Trophoblast cell (in vitro differentiated cells and primary cell): ENCODE measurements around the gene USPL1.

Experiments
- DNase-seq, 2 donors: peaks; one replicate each; pipeline ENCODE4 v3.0.0-alpha.2; 2016
- H2AFZ ChIP-seq: 2 replicates; pipeline ENCODE4 v1.6.1; 2013; ENCODE audit warnings: low read length, moderate library complexity, mild to moderate bottlenecking; ENCODE audit not compliant: insufficient read depth, poor library complexity
- H2AK5ac ChIP-seq: 2 replicates; pipeline ENCODE4 v1.6.1; 2013; ENCODE audit warnings: mild to moderate bottlenecking, low read length
- H2BK120ac ChIP-seq: 2 replicates; pipeline ENCODE4 v1.6.1; 2013; ENCODE audit warnings: low read length, mild to moderate bottlenecking, moderate library complexity; ENCODE audit not compliant: insufficient read depth, poor library complexity
- H2BK12ac ChIP-seq: 2 replicates; pipeline ENCODE4 v1.6.1; 2013; ENCODE audit warnings: mild to moderate bottlenecking, low read length, moderate library complexity
- H2BK5ac ChIP-seq: 2 replicates; pipeline ENCODE4 v1.6.1; 2013; ENCODE audit warnings: low read length, low read depth, moderate library complexity, mild to moderate bottlenecking; ENCODE audit not compliant: poor library complexity
- H3K14ac ChIP-seq: 2 replicates; pipeline ENCODE4 v1.6.1; 2013; ENCODE audit warnings: mild to moderate bottlenecking, low read length
- H3K18ac ChIP-seq: 2 replicates; pipeline ENCODE4 v1.6.1; 2013; ENCODE audit warnings: mild to moderate bottlenecking, low read length
- H3K23ac ChIP-seq: 2 replicates; pipeline ENCODE4 v1.6.1; 2013; ENCODE audit warnings: low read length
- H3K27ac ChIP-seq: 2 replicates; pipeline ENCODE4 v1.5.1; 2013; ENCODE audit warnings: low read depth, mild to moderate bottlenecking, inconsistent platforms, low read length, moderate library complexity
- H3K27me3 ChIP-seq: 2 replicates; pipeline ENCODE4 v1.6.1; 2013; ENCODE audit warnings: inconsistent platforms, mild to moderate bottlenecking, low read length, moderate library complexity; ENCODE audit not compliant: insufficient read depth
- H3K36me3 ChIP-seq, 2 experiments: 1 replicate in 1 of 2; 2 replicates in 1 of 2; pipeline ENCODE4 v1.6.1; 2013; ENCODE audit warnings: low read length in 2 of 2, mild to moderate bottlenecking in 2 of 2, moderate library complexity in 1 of 2; ENCODE audit not compliant: insufficient read depth in 2 of 2, control insufficient read depth in 1 of 2
- H3K4ac ChIP-seq: 2 replicates; pipeline ENCODE4 v1.6.1; 2013; ENCODE audit warnings: low read depth, mild to moderate bottlenecking, low read length, moderate library complexity
- H3K4me1 ChIP-seq, 2 experiments: 1 replicate in 1 of 2; 2 replicates in 1 of 2; pipeline ENCODE4 v1.6.1; 2013; ENCODE audit warnings: low read length in 2 of 2, mild to moderate bottlenecking in 2 of 2, moderate library complexity in 1 of 2; ENCODE audit not compliant: insufficient read depth in 2 of 2, control insufficient read depth in 1 of 2
- H3K4me2 ChIP-seq: 2 replicates; pipeline ENCODE4 v1.6.1; 2013; ENCODE audit warnings: inconsistent platforms, mild to moderate bottlenecking, low read length, moderate library complexity
- H3K4me3 ChIP-seq: 2 replicates; pipeline ENCODE4 v1.5.1; 2013; ENCODE audit warnings: mild to moderate bottlenecking, low read depth, low read length, inconsistent platforms
- H3K79me1 ChIP-seq: one replicate; pipeline ENCODE4 v1.6.1; 2013; ENCODE audit warnings: low read length
- H3K79me2 ChIP-seq: 2 replicates; pipeline ENCODE4 v1.6.1; 2013; ENCODE audit warnings: low read length, mild to moderate bottlenecking; ENCODE audit not compliant: control insufficient read depth, insufficient read depth, poor library complexity
- H3K9ac ChIP-seq: 2 replicates; pipeline ENCODE4 v1.6.1; 2013; ENCODE audit warnings: mild to moderate bottlenecking, low read length
- H3K9me3 ChIP-seq: 2 replicates; pipeline ENCODE4 v1.6.1; 2013; ENCODE audit warnings: low read depth, mild to moderate bottlenecking, control low read depth, inconsistent platforms, low read length; ENCODE audit not compliant: insufficient read depth
- H4K12ac ChIP-seq: 2 replicates; pipeline ENCODE4 v1.6.1; 2013; ENCODE audit warnings: low read depth, mild to moderate bottlenecking, low read length, moderate library complexity
- H4K8ac ChIP-seq: 2 replicates; pipeline ENCODE4 v1.6.1; 2013; ENCODE audit warnings: low read depth, mild to moderate bottlenecking, low read length, moderate library complexity
- H4K91ac ChIP-seq: one replicate; pipeline ENCODE4 v1.6.1; 2013; ENCODE audit warnings: low read depth, mild to moderate bottlenecking, low read length, moderate library complexity
- WGBS: extraction: QIAGEN DNeasy Blood & Tissue Kit; methylation state at CpG from one replicate; pipeline ENCODE4 v1.1.7; 2013; ENCODE audit warnings: missing lambda C conversion rate; ENCODE audit not compliant: insufficient read length, insufficient coverage; ENCODE audit errors: extremely low coverage; 5-methylcytosine and 5-hydroxymethylcytosine counted together

USPL1 gene

GRCh38 chr13:30689752-30690151 lies 72.0 kb downstream of the USPL1 start:
- Histone ChIP-seq H3K14ac (no peak overlapping the region), H3K79me2 (peaks cover 2% of the 10 kb centered on the region), H3K9me3 (no peaks in the 10 kb centered on the region), H3K79me1 (peaks cover under 1% of the 10 kb centered on the region), H2AK5ac (peak overlapping the region; percentile 51), H3K27ac (no peak overlapping the region), H2AFZ (no peak overlapping the region), H2BK12ac (no peak overlapping the region), H3K36me3 (no peaks in the 10 kb centered on the region), H4K12ac (no peak overlapping the region), H4K91ac (no peak overlapping the region), H2BK120ac (no peak overlapping the region), H3K4me2 (no peak overlapping the region), H3K27me3 (no peaks in the 10 kb centered on the region), H3K4ac (no peak overlapping the region), H4K8ac (no peak overlapping the region), H2BK5ac (no peak overlapping the region), H3K18ac (no peak overlapping the region), H3K4me3 (no peak overlapping the region), H3K9ac (no peak overlapping the region), H3K4me1 (peaks cover 0 to 6% of the 10 kb centered on the region in 2 experiments), H3K23ac (no peak overlapping the region)
- WGBS, result no CpG with 5 or more reads among the region's 14 CpGs
- peak in 1 of 2 donors; percentile 13 for DNase-seq

- H3K27me3 ChIP-seq, result no peaks in the 10 kb centered on the region
- no CpG with 5 or more reads among the region's 21 CpGs for WGBS
- no peak overlapping the region for H3K4me3 ChIP-seq
- H3K9me3 ChIP-seq, result no peaks in the 10 kb centered on the region
- H2AFZ ChIP-seq, result peak overlapping the region; percentile 63
- peaks cover 3% of the 10 kb centered on the region for H3K79me1 ChIP-seq
- no peak overlapping the region for H3K4me2 ChIP-seq
- no peak overlapping the region for H4K12ac ChIP-seq
- H3K9ac ChIP-seq, result no peak overlapping the region
- no peak overlapping the region for H2BK120ac ChIP-seq
- no peaks in the 10 kb centered on the region for H3K36me3 ChIP-seq
- DNase-seq, result peak; percentile 92 to 93
- H2BK5ac ChIP-seq, result no peak overlapping the region
- no peak overlapping the region for H4K91ac ChIP-seq
- no peak overlapping the region for H3K18ac ChIP-seq
- no peak overlapping the region for H4K8ac ChIP-seq
- no peak overlapping the region for H3K27ac ChIP-seq
- no peak overlapping the region for H3K14ac ChIP-seq
- H3K4me1 ChIP-seq, result peaks cover 0 to 6% of the 10 kb centered on the region in 2 experiments
- H2BK12ac ChIP-seq, result peak overlapping the region; percentile 45
- H3K79me2 ChIP-seq, result peaks cover 2% of the 10 kb centered on the region
- H3K23ac ChIP-seq, result no peak overlapping the region
- H3K4ac ChIP-seq, result no peak overlapping the region
- H2AK5ac ChIP-seq, result no peak overlapping the region
Observed at GRCh38 chr13:30690282-30691188, 72.8 kb downstream of the USPL1 start.

DNA sequence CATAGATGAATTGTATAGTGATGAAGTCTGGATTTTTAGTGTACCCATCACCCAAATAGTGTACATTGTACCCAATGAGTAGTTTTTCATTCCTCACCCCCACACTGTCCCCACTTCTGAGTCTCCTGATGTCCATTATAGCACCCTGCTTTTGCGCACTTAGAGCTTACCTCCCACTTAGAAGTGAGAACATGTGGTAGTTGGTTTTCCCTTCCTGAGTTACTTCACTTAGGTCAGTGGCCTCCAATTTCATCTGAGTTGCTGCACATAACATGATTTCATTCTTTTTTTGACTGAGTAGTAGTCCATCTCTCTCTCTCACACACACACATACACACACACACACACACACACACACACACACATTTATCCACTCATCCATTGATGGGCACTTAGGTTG lies 74.4 kb downstream of the USPL1 start:
- no peak overlapping the region for H3K14ac ChIP-seq
- peaks cover 2% of the 10 kb centered on the region for H3K79me2 ChIP-seq
- H3K4ac ChIP-seq, result no peak overlapping the region
- no peaks in the 10 kb centered on the region for H3K9me3 ChIP-seq
- H2AFZ ChIP-seq, result no peak overlapping the region
- no peaks in the 10 kb centered on the region for H3K27me3 ChIP-seq
- no peak overlapping the region for H3K18ac ChIP-seq
- no peak overlapping the region for H4K91ac ChIP-seq
- no peak overlapping the region for H3K9ac ChIP-seq
- no peak overlapping the region for H2AK5ac ChIP-seq
- WGBS, result no CpG with 5 or more reads among the region's 1 CpG
- H2BK5ac ChIP-seq, result no peak overlapping the region
- H3K4me2 ChIP-seq, result no peak overlapping the region
- H3K4me3 ChIP-seq, result no peak overlapping the region
- no peak for DNase-seq
- no peaks in the 10 kb centered on the region for H3K36me3 ChIP-seq
- no peak overlapping the region for H2BK12ac ChIP-seq
- peaks cover 6% of the 10 kb centered on the region for H3K79me1 ChIP-seq
- no peak overlapping the region for H3K23ac ChIP-seq
- H3K4me1 ChIP-seq, result peaks cover 10 to 14% of the 10 kb centered on the region in 2 experiments
- H3K27ac ChIP-seq, result no peak overlapping the region
- H4K12ac ChIP-seq, result no peak overlapping the region
- no peak overlapping the region for H2BK120ac ChIP-seq
- H4K8ac ChIP-seq, result no peak overlapping the region

DNA sequence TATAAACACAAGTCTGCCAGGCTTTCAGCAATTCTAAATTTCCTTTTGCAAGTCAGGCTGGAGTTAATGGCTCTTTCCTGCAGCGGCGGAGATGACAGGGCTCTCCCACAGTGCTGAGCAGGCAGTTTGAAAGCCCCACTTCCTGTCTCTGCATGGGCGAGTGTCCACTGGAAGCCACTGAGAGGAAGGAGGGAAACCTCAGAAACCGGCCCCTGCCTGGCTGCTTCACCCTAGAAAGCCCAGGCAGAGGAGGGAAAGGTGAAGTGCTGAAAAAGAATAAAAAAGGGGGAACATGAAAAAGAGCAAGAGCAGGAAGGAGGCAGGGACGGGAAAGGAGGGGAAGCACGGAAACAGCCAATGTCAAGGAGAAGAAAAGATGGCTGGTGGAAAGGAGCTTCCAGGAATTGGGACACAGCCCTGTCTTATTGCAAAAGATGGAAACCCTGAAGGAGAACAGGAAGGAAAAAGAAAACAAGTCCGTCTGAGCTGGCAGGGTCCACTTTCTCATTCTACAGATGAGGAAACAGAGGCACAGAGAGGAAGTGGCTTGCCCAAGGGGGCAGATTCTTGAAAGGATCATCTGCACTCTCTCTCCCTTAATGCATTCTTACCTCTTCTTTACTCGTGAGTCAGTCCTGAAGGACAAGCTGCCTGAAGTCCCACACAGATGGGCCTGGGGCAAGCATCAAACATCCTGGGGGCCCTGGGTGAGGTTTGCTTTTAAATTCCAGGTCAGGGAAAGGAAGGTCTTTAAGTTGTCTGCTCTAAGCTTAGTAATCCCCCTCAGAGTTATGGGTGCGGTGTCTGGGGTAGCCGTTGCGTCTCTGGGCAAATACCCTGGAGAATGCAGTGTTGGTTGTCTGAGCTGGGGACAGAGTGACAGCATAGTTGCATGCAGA lies 78.8 kb downstream of the USPL1 start:
- no peak overlapping the region for H3K14ac ChIP-seq
- peaks cover 11 to 13% of the 10 kb centered on the region in 2 experiments for H3K4me1 ChIP-seq
- H3K36me3 ChIP-seq, result no peaks in the 10 kb centered on the region
- H3K23ac ChIP-seq, result no peak overlapping the region
- no peaks in the 10 kb centered on the region for H3K79me2 ChIP-seq
- no peaks in the 10 kb centered on the region for H3K9me3 ChIP-seq
- no CpG with 5 or more reads among the region's 11 CpGs for WGBS
- H4K91ac ChIP-seq, result peak overlapping the region; percentile 30
- H4K8ac ChIP-seq, result no peak overlapping the region
- H3K27ac ChIP-seq, result peak overlapping the region; percentile 22
- no peaks in the 10 kb centered on the region for H3K27me3 ChIP-seq
- H3K4me2 ChIP-seq, result no peak overlapping the region
- peaks cover 6% of the 10 kb centered on the region for H3K79me1 ChIP-seq
- H3K4ac ChIP-seq, result no peak overlapping the region
- no peak overlapping the region for H2BK12ac ChIP-seq
- no peak overlapping the region for H3K4me3 ChIP-seq
- peak overlapping the region; percentile 1 for H2BK5ac ChIP-seq
- no peak overlapping the region for H3K18ac ChIP-seq
- no peak overlapping the region for H4K12ac ChIP-seq
- H2BK120ac ChIP-seq, result peak overlapping the region; percentile 1
- no peak overlapping the region for H2AFZ ChIP-seq
- no peak overlapping the region for H3K9ac ChIP-seq
- H2AK5ac ChIP-seq, result no peak overlapping the region
- no peak for DNase-seq
